ENCODE results near the gene QRFP. TPM values are rescaled to one million over a fixed set of nuclear protein-coding genes. Genes with fewer than 3 reads are reported as not detected.

The QRFP gene
- polyA plus RNA-seq, 1 of the 3 experiments (the other 2 are of a cell fraction): not detected

DNA sequence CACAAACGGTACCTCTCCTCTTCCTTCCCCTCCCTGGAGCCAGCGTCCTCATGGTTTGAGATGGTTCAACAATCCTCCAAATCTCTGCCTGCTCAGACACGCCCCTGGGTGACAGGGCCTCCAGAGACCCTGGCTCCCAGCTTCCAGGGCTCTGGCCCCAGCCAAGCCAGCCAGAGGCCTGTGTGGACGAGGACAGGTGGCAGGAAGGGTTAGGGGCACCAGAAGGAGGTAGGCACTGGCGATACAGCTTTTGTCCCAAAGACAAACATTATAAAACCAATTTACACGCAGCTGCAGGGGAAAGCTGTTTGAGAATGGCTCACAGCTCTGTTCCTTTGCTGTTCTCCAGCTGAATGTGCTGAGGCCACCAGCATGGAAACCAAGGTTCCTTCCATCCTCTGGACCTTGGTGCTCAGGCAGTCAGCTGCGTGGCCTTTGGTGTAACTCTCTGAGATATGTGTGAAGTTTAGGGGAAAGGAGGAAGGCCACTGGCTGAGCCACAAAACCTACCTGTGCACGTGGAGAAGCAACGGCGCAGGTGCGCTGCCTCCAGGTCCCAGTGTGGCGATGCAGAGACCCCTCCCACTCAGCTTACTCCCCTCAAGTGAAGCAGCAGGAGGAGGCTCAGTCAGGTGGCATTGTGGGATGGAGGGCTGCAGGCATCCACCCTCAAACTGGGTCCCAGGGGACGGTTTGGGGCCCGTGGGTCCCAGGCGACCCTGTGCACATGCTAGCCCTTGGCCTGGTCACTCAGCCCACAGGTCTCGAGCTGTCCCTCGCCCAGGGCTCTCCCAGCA is 4.3 kb upstream of the QRFP start:
- H3K36me3 ChIP-seq (replicated peaks in 1 of 2; ENCODE audit: control insufficient read depth in 1 of 2, insufficient read depth in 2 of 2, low read length in 1 of 2): no peaks in the 10 kb centered on the region
- H3K79me2 ChIP-seq (ENCODE audit: insufficient read depth): no peaks in the 10 kb centered on the region
- WGBS (ENCODE audit: low lambda C conversion rate): 71% methylated on average over 12 of the region's 17 CpGs
- H3K9ac ChIP-seq: no peak overlapping the region
- no peak overlapping the region for H3K4me2 ChIP-seq
- no peaks in the 10 kb centered on the region for H3K9me3 ChIP-seq
- no peaks in the 10 kb centered on the region for H3K27me3 ChIP-seq (ENCODE audit: insufficient read depth)
- CTCF ChIA-PET: interaction anchor here (1.2 to 2.0 kb wide), 4 partner anchors 10 to 194 kb away, joined by 5 to 7 read pairs (median 6); no protein-coding TSS in a partner anchor
- DNase-seq: no peak
- POLR2A ChIA-PET: no interaction called here
- TF ChIP-seq, protein P1, sequence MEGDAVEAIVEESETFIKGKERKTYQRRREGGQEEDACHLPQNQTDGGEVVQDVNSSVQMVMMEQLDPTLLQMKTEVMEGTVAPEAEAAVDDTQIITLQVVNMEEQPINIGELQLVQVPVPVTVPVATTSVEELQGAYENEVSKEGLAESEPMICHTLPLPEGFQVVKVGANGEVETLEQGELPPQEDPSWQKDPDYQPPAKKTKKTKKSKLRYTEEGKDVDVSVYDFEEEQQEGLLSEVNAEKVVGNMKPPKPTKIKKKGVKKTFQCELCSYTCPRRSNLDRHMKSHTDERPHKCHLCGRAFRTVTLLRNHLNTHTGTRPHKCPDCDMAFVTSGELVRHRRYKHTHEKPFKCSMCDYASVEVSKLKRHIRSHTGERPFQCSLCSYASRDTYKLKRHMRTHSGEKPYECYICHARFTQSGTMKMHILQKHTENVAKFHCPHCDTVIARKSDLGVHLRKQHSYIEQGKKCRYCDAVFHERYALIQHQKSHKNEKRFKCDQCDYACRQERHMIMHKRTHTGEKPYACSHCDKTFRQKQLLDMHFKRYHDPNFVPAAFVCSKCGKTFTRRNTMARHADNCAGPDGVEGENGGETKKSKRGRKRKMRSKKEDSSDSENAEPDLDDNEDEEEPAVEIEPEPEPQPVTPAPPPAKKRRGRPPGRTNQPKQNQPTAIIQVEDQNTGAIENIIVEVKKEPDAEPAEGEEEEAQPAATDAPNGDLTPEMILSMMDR (IDR thresholded peaks at IDR 0.05): no peak
- TF ChIP-seq RXRA (IDR thresholded peaks at IDR 0.05; ENCODE audit: borderline replicate concordance, low read depth): no peak
- TF ChIP-seq YY1 (IDR thresholded peaks at IDR 0.05; ENCODE audit: low read depth): no peak
- no peak for TF ChIP-seq JUND (IDR thresholded peaks at IDR 0.05)
- no peak for TF ChIP-seq GATA2 (CRISPR knock-in tag; IDR thresholded peaks at IDR 0.05)
- peaks cover 0 to 3% of the 10 kb centered on the region in 2 experiments; a peak in 1 of 4 replicates for H3K4me1 ChIP-seq (ENCODE audit: control insufficient read depth in 1 of 2, insufficient read depth in 2 of 2, low read depth in 1 of 2, low read length in 1 of 2)
- no peak overlapping the region for H3K27ac ChIP-seq (ENCODE audit: low read depth in 2 of 2, low read length in 1 of 2)
- no peaks in the 10 kb centered on the region for H3F3A ChIP-seq (replicated peaks; ENCODE audit: insufficient read depth)
- no peaks in the 10 kb centered on the region for H3K9me2 ChIP-seq
- no peaks in the 10 kb centered on the region for H4K20me1 ChIP-seq (ENCODE audit: insufficient read depth)
- no peak overlapping the region for H3K4me3 ChIP-seq (ENCODE audit: low read depth in 2 of 2, low read length in 1 of 2)
- no peak overlapping the region for H2AFZ ChIP-seq (ENCODE audit: low read depth)

DNA sequence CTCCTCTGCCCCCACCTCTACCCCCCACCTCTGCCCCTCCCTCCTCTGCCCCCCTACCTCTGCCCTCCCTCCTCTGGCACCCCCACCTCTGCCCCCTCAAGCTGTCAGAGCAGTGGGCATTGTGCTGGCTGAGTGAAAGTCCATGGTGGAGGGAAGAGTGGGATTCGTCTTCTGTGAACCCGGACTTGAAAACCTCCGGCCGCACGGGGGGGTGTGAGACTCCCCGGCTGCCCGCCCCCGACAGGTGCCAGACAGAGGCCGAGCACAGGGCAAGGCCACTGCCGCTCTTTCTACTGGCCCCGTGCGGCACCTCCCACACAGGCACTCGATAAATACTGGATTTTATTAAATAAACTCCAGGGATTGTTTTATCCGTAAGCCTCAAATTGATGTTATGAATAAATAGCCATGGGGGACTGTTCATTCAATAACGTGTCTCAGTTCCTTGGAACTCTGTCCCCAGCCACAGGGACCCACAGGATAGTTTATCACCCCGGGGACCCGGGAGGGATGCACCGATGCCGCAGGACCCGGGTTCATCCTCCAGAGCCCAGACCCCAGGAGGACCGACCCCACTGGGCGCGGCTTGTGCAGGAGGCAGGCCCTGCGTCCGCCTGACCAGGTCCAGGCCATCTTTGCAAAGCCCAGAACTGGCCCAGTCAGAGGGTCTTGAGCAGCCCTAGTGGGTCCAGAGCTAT is 2.6 kb upstream of the QRFP start:
- 31% methylated on average over 15 of the region's 25 CpGs for WGBS (ENCODE audit: low lambda C conversion rate)
- no peak for DNase-seq

More for the DNA sequence above, 2.6 kb upstream of the QRFP start:
- Histone ChIP-seq H3K4me2 (no peak overlapping the region), H3K4me1 (ENCODE audit: control insufficient read depth in 1 of 2, insufficient read depth in 2 of 2, low read depth in 1 of 2, low read length in 1 of 2) (peaks cover 0 to 3% of the 10 kb centered on the region in 2 experiments; a peak in 1 of 4 replicates), H3K36me3 (replicated peaks in 1 of 2; ENCODE audit: control insufficient read depth in 1 of 2, insufficient read depth in 2 of 2, low read length in 1 of 2) (peaks cover 0 to 3% of the 10 kb centered on the region in 2 experiments), H3K9me3 (no peaks in the 10 kb centered on the region), H3F3A (replicated peaks; ENCODE audit: insufficient read depth) (no peaks in the 10 kb centered on the region), H3K9ac (no peak overlapping the region), H3K9me2 (no peaks in the 10 kb centered on the region), H3K4me3 (ENCODE audit: low read depth in 2 of 2, low read length in 1 of 2) (no peak overlapping the region), H4K20me1 (ENCODE audit: insufficient read depth) (0 out of 2 replicates have a peak, but pooled peaks cover 7% of the 10 kb centered on the region), H3K79me2 (ENCODE audit: insufficient read depth) (no peaks in the 10 kb centered on the region), H3K27ac (ENCODE audit: low read depth in 2 of 2, low read length in 1 of 2) (no peak overlapping the region), H2AFZ (ENCODE audit: low read depth) (no peak overlapping the region), H3K27me3 (ENCODE audit: insufficient read depth) (no peaks in the 10 kb centered on the region)
- TF ChIP-seq, protein P2, sequence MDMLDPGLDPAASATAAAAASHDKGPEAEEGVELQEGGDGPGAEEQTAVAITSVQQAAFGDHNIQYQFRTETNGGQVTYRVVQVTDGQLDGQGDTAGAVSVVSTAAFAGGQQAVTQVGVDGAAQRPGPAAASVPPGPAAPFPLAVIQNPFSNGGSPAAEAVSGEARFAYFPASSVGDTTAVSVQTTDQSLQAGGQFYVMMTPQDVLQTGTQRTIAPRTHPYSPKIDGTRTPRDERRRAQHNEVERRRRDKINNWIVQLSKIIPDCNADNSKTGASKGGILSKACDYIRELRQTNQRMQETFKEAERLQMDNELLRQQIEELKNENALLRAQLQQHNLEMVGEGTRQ (IDR thresholded peaks at IDR 0.05; ENCODE audit: borderline replicate concordance, low read depth, low read length): no peak
- POLR2A ChIA-PET: no interaction called here
- CTCF ChIA-PET: interaction anchor here (1.1 to 2.0 kb wide), 3 partner anchors 32 to 99 kb away, joined by 3 to 7 read pairs (median 4); no protein-coding TSS in a partner anchor

All from SK-N-SH (cell line).